ENCODE measurements around the gene ASTN2.

Gene ASTN2

GRCh38 chr9:117030254-117030768 lies 384.5 kb downstream of the ASTN2 start:
- intact Hi-C loops (cut with DNase I; ENCODE audit: low total_unique reads): no loop called here
- Histone ChIP-seq H3K36me3 (no peaks in the 10 kb centered on the region), H3K27me3 (no peaks in the 10 kb centered on the region), H3K4me3 (no peak overlapping the region), H3K4me1 (peaks cover 0 to 8% (median 0%) of the 10 kb centered on the region in 4 donors), H3K9me3 (no peaks in the 10 kb centered on the region), H3K27ac (no peak overlapping the region)
- DNase-seq: no peak
- TF ChIP-seq CTCF (IDR thresholded peaks at IDR 0.05): no peak

GRCh38 chr9:117029341-117029740 lies 385.5 kb downstream of the ASTN2 start:
- Histone ChIP-seq H3K4me1 (peaks cover 0 to 13% (median 0%) of the 10 kb centered on the region in 4 donors), H3K9me3 (no peaks in the 10 kb centered on the region), H3K4me3 (no peak overlapping the region), H3K27me3 (no peaks in the 10 kb centered on the region), H3K27ac (no peak overlapping the region), H3K36me3 (no peaks in the 10 kb centered on the region)
- intact Hi-C loops (cut with DNase I; ENCODE audit: low total_unique reads): no loop called here
- no peak for DNase-seq
- TF ChIP-seq CTCF (IDR thresholded peaks at IDR 0.05): no peak

GRCh38 chr9:117028103-117028858 lies 386.6 kb downstream of the ASTN2 start:
- Histone ChIP-seq H3K9me3 (no peaks in the 10 kb centered on the region), H3K4me3 (no peak overlapping the region), H3K27me3 (no peaks in the 10 kb centered on the region), H3K27ac (no peak overlapping the region), H3K36me3 (no peaks in the 10 kb centered on the region), H3K4me1 (peaks cover 0 to 13% (median 0%) of the 10 kb centered on the region in 4 donors)
- intact Hi-C loops (cut with DNase I; ENCODE audit: low total_unique reads): no loop called here
- no peak for TF ChIP-seq CTCF (IDR thresholded peaks at IDR 0.05)
- no peak for DNase-seq

GRCh38 chr9:117021906-117022305 lies 393.0 kb downstream of the ASTN2 start:
- intact Hi-C loops (cut with DNase I; ENCODE audit: low total_unique reads): no loop called here
- TF ChIP-seq CTCF (IDR thresholded peaks at IDR 0.05): no peak

GRCh38 chr9:117018966-117019617 lies 395.8 kb downstream of the ASTN2 start:
- no peaks in the 10 kb centered on the region for H3K27me3 ChIP-seq
- no peak overlapping the region for H3K27ac ChIP-seq
- no peaks in the 10 kb centered on the region for H3K9me3 ChIP-seq
- intact Hi-C loops (cut with DNase I; ENCODE audit: low total_unique reads): no loop called here
- no peaks in the 10 kb centered on the region for H3K4me1 ChIP-seq
- TF ChIP-seq CTCF (IDR thresholded peaks at IDR 0.05): no peak
- no peaks in the 10 kb centered on the region for H3K36me3 ChIP-seq
- no peak overlapping the region for H3K4me3 ChIP-seq
- DNase-seq: no peak

More at GRCh38 chr9:117021906-117022305, 393.0 kb downstream of the ASTN2 start:
- Histone ChIP-seq H3K4me1 (peaks cover 0 to 5% (median 0%) of the 10 kb centered on the region in 4 donors), H3K36me3 (no peaks in the 10 kb centered on the region), H3K4me3 (no peak overlapping the region), H3K27me3 (no peaks in the 10 kb centered on the region), H3K9me3 (no peaks in the 10 kb centered on the region), H3K27ac (no peak overlapping the region)
- no peak for DNase-seq
